Measurements from ENCODE around the gene OCA2.

The OCA2 gene

GRCh38 chr15:27806396-27806795, 292.7 kb downstream of the OCA2 start:
- no CpG with 5 or more reads among the region's 21 CpGs for WGBS (ENCODE audit: extremely low coverage, insufficient coverage, insufficient read length)
- Histone ChIP-seq H3K4ac (ENCODE audit: low read depth, low read length) (no peak overlapping the region), H3K27ac (ENCODE audit: low read depth, low read length) (no peak overlapping the region), H3K79me2 (ENCODE audit: control insufficient read depth, insufficient read depth, low read length, poor library complexity) (no peaks in the 10 kb centered on the region), H3K23ac (ENCODE audit: low read length) (no peak overlapping the region), H3K4me1 (ENCODE audit: control insufficient read depth in 1 of 2, insufficient read depth in 2 of 2, low read length in 2 of 2) (no peaks in the 10 kb centered on the region), H4K12ac (ENCODE audit: low read depth, low read length) (no peak overlapping the region), H3K36me3 (ENCODE audit: control insufficient read depth in 1 of 2, insufficient read depth in 2 of 2, low read length in 2 of 2) (no peaks in the 10 kb centered on the region), H3K18ac (ENCODE audit: low read length) (no peak overlapping the region), H2BK5ac (ENCODE audit: low read depth, low read length, poor library complexity) (no peak overlapping the region), H3K79me1 (ENCODE audit: low read length) (no peaks in the 10 kb centered on the region), H4K91ac (ENCODE audit: low read depth, low read length) (no peak overlapping the region), H2AFZ (ENCODE audit: insufficient read depth, low read length, poor library complexity) (no peak overlapping the region), H3K4me2 (ENCODE audit: low read length) (no peak overlapping the region), H3K9ac (ENCODE audit: low read length) (no peak overlapping the region), H2BK120ac (ENCODE audit: insufficient read depth, low read length, poor library complexity) (no peak overlapping the region), H2BK12ac (ENCODE audit: low read length) (no peak overlapping the region), H4K8ac (ENCODE audit: low read depth, low read length) (no peak overlapping the region), H3K4me3 (ENCODE audit: low read depth, low read length) (no peak overlapping the region), H3K27me3 (ENCODE audit: insufficient read depth, low read length) (no peaks in the 10 kb centered on the region), H3K14ac (ENCODE audit: low read length) (no peak overlapping the region), H3K9me3 (ENCODE audit: insufficient read depth, low read depth, low read length) (no peaks in the 10 kb centered on the region), H2AK5ac (ENCODE audit: low read length) (no peak overlapping the region)
- DNase-seq, result no peak

GRCh38 chr15:27805261-27806220, 293.6 kb downstream of the OCA2 start:
- Histone ChIP-seq H3K18ac (ENCODE audit: low read length) (no peak overlapping the region), H4K91ac (ENCODE audit: low read depth, low read length) (no peak overlapping the region), H3K4me3 (ENCODE audit: low read depth, low read length) (no peak overlapping the region), H4K8ac (ENCODE audit: low read depth, low read length) (no peak overlapping the region), H3K4me2 (ENCODE audit: low read length) (no peak overlapping the region), H2BK5ac (ENCODE audit: low read depth, low read length, poor library complexity) (no peak overlapping the region), H3K79me1 (ENCODE audit: low read length) (no peaks in the 10 kb centered on the region), H2BK120ac (ENCODE audit: insufficient read depth, low read length, poor library complexity) (no peak overlapping the region), H2AK5ac (ENCODE audit: low read length) (no peak overlapping the region), H4K12ac (ENCODE audit: low read depth, low read length) (no peak overlapping the region), H3K9ac (ENCODE audit: low read length) (no peak overlapping the region), H2AFZ (ENCODE audit: insufficient read depth, low read length, poor library complexity) (no peak overlapping the region), H3K9me3 (ENCODE audit: insufficient read depth, low read depth, low read length) (no peaks in the 10 kb centered on the region), H3K27me3 (ENCODE audit: insufficient read depth, low read length) (no peaks in the 10 kb centered on the region), H3K4me1 (ENCODE audit: control insufficient read depth in 1 of 2, insufficient read depth in 2 of 2, low read length in 2 of 2) (no peaks in the 10 kb centered on the region), H3K4ac (ENCODE audit: low read depth, low read length) (no peak overlapping the region), H3K36me3 (ENCODE audit: control insufficient read depth in 1 of 2, insufficient read depth in 2 of 2, low read length in 2 of 2) (no peaks in the 10 kb centered on the region), H3K27ac (ENCODE audit: low read depth, low read length) (no peak overlapping the region), H2BK12ac (ENCODE audit: low read length) (no peak overlapping the region), H3K14ac (ENCODE audit: low read length) (no peak overlapping the region), H3K79me2 (ENCODE audit: control insufficient read depth, insufficient read depth, low read length, poor library complexity) (no peaks in the 10 kb centered on the region), H3K23ac (ENCODE audit: low read length) (no peak overlapping the region)
- WGBS (ENCODE audit: extremely low coverage, insufficient coverage, insufficient read length), result no CpG with 5 or more reads among the region's 54 CpGs
- DNase-seq, result no peak

- Histone ChIP-seq H3K27ac (ENCODE audit: low read depth, low read length) (no peak overlapping the region), H3K27me3 (ENCODE audit: insufficient read depth, low read length) (no peaks in the 10 kb centered on the region), H2BK12ac (ENCODE audit: low read length) (no peak overlapping the region), H4K91ac (ENCODE audit: low read depth, low read length) (no peak overlapping the region), H3K18ac (ENCODE audit: low read length) (no peak overlapping the region), H3K14ac (ENCODE audit: low read length) (no peak overlapping the region), H4K8ac (ENCODE audit: low read depth, low read length) (no peak overlapping the region), H3K79me2 (ENCODE audit: control insufficient read depth, insufficient read depth, low read length, poor library complexity) (no peaks in the 10 kb centered on the region), H3K9ac (ENCODE audit: low read length) (no peak overlapping the region), H3K4me3 (ENCODE audit: low read depth, low read length) (no peak overlapping the region), H3K36me3 (ENCODE audit: control insufficient read depth in 1 of 2, insufficient read depth in 2 of 2, low read length in 2 of 2) (no peaks in the 10 kb centered on the region), H2BK5ac (ENCODE audit: low read depth, low read length, poor library complexity) (no peak overlapping the region), H3K4me2 (ENCODE audit: low read length) (no peak overlapping the region), H2BK120ac (ENCODE audit: insufficient read depth, low read length, poor library complexity) (no peak overlapping the region), H3K23ac (ENCODE audit: low read length) (no peak overlapping the region), H2AFZ (ENCODE audit: insufficient read depth, low read length, poor library complexity) (no peak overlapping the region), H3K9me3 (ENCODE audit: insufficient read depth, low read depth, low read length) (no peaks in the 10 kb centered on the region), H3K4me1 (ENCODE audit: control insufficient read depth in 1 of 2, insufficient read depth in 2 of 2, low read length in 2 of 2) (no peaks in the 10 kb centered on the region), H4K12ac (ENCODE audit: low read depth, low read length) (no peak overlapping the region), H3K4ac (ENCODE audit: low read depth, low read length) (no peak overlapping the region), H3K79me1 (ENCODE audit: low read length) (no peaks in the 10 kb centered on the region), H2AK5ac (ENCODE audit: low read length) (no peak overlapping the region)
- no peak for DNase-seq
- WGBS (ENCODE audit: extremely low coverage, insufficient coverage, insufficient read length), result no CpG with 5 or more reads among the region's 30 CpGs
Observed at GRCh38 chr15:27804569-27805260, 294.4 kb downstream of the OCA2 start.

- Histone ChIP-seq H2AFZ (ENCODE audit: insufficient read depth, low read length, poor library complexity) (no peak overlapping the region), H4K12ac (ENCODE audit: low read depth, low read length) (no peak overlapping the region), H3K4me1 (ENCODE audit: control insufficient read depth in 1 of 2, insufficient read depth in 2 of 2, low read length in 2 of 2) (no peaks in the 10 kb centered on the region), H3K4me2 (ENCODE audit: low read length) (no peak overlapping the region), H3K4me3 (ENCODE audit: low read depth, low read length) (no peak overlapping the region), H3K79me1 (ENCODE audit: low read length) (no peaks in the 10 kb centered on the region), H4K8ac (ENCODE audit: low read depth, low read length) (no peak overlapping the region), H2BK12ac (ENCODE audit: low read length) (no peak overlapping the region), H3K18ac (ENCODE audit: low read length) (no peak overlapping the region), H3K14ac (ENCODE audit: low read length) (no peak overlapping the region), H3K9me3 (ENCODE audit: insufficient read depth, low read depth, low read length) (no peaks in the 10 kb centered on the region), H3K79me2 (ENCODE audit: control insufficient read depth, insufficient read depth, low read length, poor library complexity) (no peaks in the 10 kb centered on the region), H2AK5ac (ENCODE audit: low read length) (no peak overlapping the region), H3K27ac (ENCODE audit: low read depth, low read length) (no peak overlapping the region), H3K9ac (ENCODE audit: low read length) (no peak overlapping the region), H3K27me3 (ENCODE audit: insufficient read depth, low read length) (no peaks in the 10 kb centered on the region), H3K36me3 (ENCODE audit: control insufficient read depth in 1 of 2, insufficient read depth in 2 of 2, low read length in 2 of 2) (no peaks in the 10 kb centered on the region), H3K4ac (ENCODE audit: low read depth, low read length) (no peak overlapping the region), H4K91ac (ENCODE audit: low read depth, low read length) (no peak overlapping the region), H2BK5ac (ENCODE audit: low read depth, low read length, poor library complexity) (no peak overlapping the region), H3K23ac (ENCODE audit: low read length) (no peak overlapping the region), H2BK120ac (ENCODE audit: insufficient read depth, low read length, poor library complexity) (no peak overlapping the region)
- no peak for DNase-seq
- no CpG with 5 or more reads among the region's 5 CpGs for WGBS (ENCODE audit: extremely low coverage, insufficient coverage, insufficient read length)
Observed at GRCh38 chr15:27798807-27799206, 300.3 kb downstream of the OCA2 start.

Measured in trophoblast cell (in vitro differentiated cells and primary cell).